H9 (cell line): Measurements from ENCODE around the gene MEGF8. TPM values are rescaled to one million over a fixed set of nuclear protein-coding genes. Genes with fewer than 3 reads are reported as not detected.

Source experiments
- DNase-seq: peaks from one replicate; pipeline ENCODE4 v3.0.0-alpha.2; 2017
- H2AFZ ChIP-seq: one replicate; pipeline ENCODE4 v1.6.1; 2013; ENCODE audit warnings: mild to moderate bottlenecking, low read length, control low read depth, moderate library complexity
- H2AK5ac ChIP-seq: 2 replicates; pipeline ENCODE4 v1.6.1; 2013; ENCODE audit warnings: low read length, control low read depth, mixed read lengths; ENCODE audit not compliant: insufficient read length
- H2BK120ac ChIP-seq: one replicate; pipeline ENCODE4 v1.6.1; 2013; ENCODE audit warnings: low read depth, mild to moderate bottlenecking, low read length, control low read depth, inconsistent platforms; ENCODE audit not compliant: poor library complexity, severe bottlenecking
- H2BK12ac ChIP-seq: 2 replicates; pipeline ENCODE4 v1.6.1; 2013; ENCODE audit warnings: low read length, control low read depth, mixed read lengths, low read depth; ENCODE audit not compliant: insufficient read length
- H2BK15ac ChIP-seq: 2 replicates; pipeline ENCODE4 v1.6.1; 2013; ENCODE audit warnings: low read depth, low read length, control low read depth
- H2BK20ac ChIP-seq: one replicate; pipeline ENCODE4 v1.6.1; 2013; ENCODE audit warnings: low read depth, mild to moderate bottlenecking, low read length, control low read depth, inconsistent platforms; ENCODE audit not compliant: poor library complexity, severe bottlenecking
- H2BK5ac ChIP-seq: 2 replicates; pipeline ENCODE4 v1.6.1; 2013; ENCODE audit warnings: low read length, control low read depth, mixed read lengths; ENCODE audit not compliant: insufficient read length
- H3K14ac ChIP-seq: 2 replicates; pipeline ENCODE4 v1.6.1; 2013; ENCODE audit warnings: low read length, control low read depth; ENCODE audit not compliant: insufficient read depth
- H3K18ac ChIP-seq: 2 replicates; pipeline ENCODE4 v1.6.1; 2013; ENCODE audit warnings: low read depth, mild to moderate bottlenecking, mixed read lengths, low read length, control low read depth; ENCODE audit not compliant: insufficient read length
- H3K23ac ChIP-seq: 2 replicates; pipeline ENCODE4 v1.6.1; 2013; ENCODE audit warnings: low read length, control low read depth, mixed read lengths, low read depth; ENCODE audit not compliant: insufficient read length
- H3K23me2 ChIP-seq: 2 replicates; pipeline ENCODE4 v1.6.1; 2013; ENCODE audit warnings: low read depth, mild to moderate bottlenecking, mixed read lengths, low read length, control low read depth; ENCODE audit not compliant: insufficient read length, poor library complexity, severe bottlenecking
- H3K27ac ChIP-seq: 2 replicates; pipeline ENCODE4 v1.5.1; 2013; ENCODE audit warnings: low read length, control low read depth, mixed read lengths, low read depth; ENCODE audit not compliant: insufficient read length
- H3K27me3 ChIP-seq: 2 replicates; pipeline ENCODE4 v1.6.1; 2013; ENCODE audit warnings: low read length, control low read depth, inconsistent platforms; ENCODE audit not compliant: insufficient read depth
- H3K4ac ChIP-seq: 2 replicates; pipeline ENCODE4 v1.6.1; 2013; ENCODE audit warnings: low read depth, mild to moderate bottlenecking, control low read depth, inconsistent platforms, low read length, moderate library complexity
- H3K4me1 ChIP-seq: 2 replicates; pipeline ENCODE4 v1.6.1; 2013; ENCODE audit warnings: low read length, control low read depth, inconsistent platforms; ENCODE audit not compliant: insufficient read depth
- H3K4me2 ChIP-seq: 2 replicates; pipeline ENCODE4 v1.6.1; 2013; ENCODE audit warnings: low read length, control low read depth, mixed read lengths; ENCODE audit not compliant: insufficient read length, insufficient read depth
- H3K56ac ChIP-seq: 2 replicates; pipeline ENCODE4 v1.6.1; 2013; ENCODE audit warnings: low read depth, mild to moderate bottlenecking, mixed read lengths, low read length, control low read depth; ENCODE audit not compliant: insufficient read length
- H3K79me1 ChIP-seq: 2 replicates; pipeline ENCODE4 v1.6.1; 2013; ENCODE audit warnings: low read depth, mild to moderate bottlenecking, moderate library complexity, low read length, control low read depth, inconsistent platforms; ENCODE audit not compliant: insufficient read depth, poor library complexity, severe bottlenecking
- H3K79me2 ChIP-seq: 2 replicates; pipeline ENCODE4 v1.6.1; 2013; ENCODE audit warnings: low read length, control low read depth, inconsistent platforms; ENCODE audit not compliant: insufficient read depth
- H3K9ac ChIP-seq: 2 replicates; pipeline ENCODE4 v1.6.1; 2013; ENCODE audit warnings: low read length, control low read depth, mixed read lengths; ENCODE audit not compliant: insufficient read length; ENCODE audit errors: extremely low read depth
- H3K9me3 ChIP-seq: one replicate; pipeline ENCODE4 v1.6.1; 2013; ENCODE audit warnings: low read depth, low read length, inconsistent platforms; ENCODE audit not compliant: control insufficient read depth
- H3T11ph ChIP-seq: one replicate; pipeline ENCODE4 v1.6.1; 2013; ENCODE audit warnings: mild to moderate bottlenecking, low read length, control low read depth, inconsistent platforms
- H4K20me1 ChIP-seq: one replicate; pipeline ENCODE4 v1.6.1; 2013; ENCODE audit not compliant: control insufficient read depth, insufficient read length, insufficient read depth
- H4K5ac ChIP-seq: 2 replicates; pipeline ENCODE4 v1.6.1; 2013; ENCODE audit warnings: low read depth, mild to moderate bottlenecking, mixed read lengths, low read length, control low read depth; ENCODE audit not compliant: insufficient read length
- H4K8ac ChIP-seq: replicated peaks from 2 replicates; pipeline ENCODE4 v1.6.1; 2013; ENCODE audit warnings: low read length, control low read depth, mixed read lengths, low read depth; ENCODE audit not compliant: insufficient read length
- H4K91ac ChIP-seq: 2 replicates; pipeline ENCODE4 v1.6.1; 2013; ENCODE audit warnings: low read depth, mild to moderate bottlenecking, moderate library complexity, mixed read lengths, low read length, control low read depth; ENCODE audit not compliant: insufficient read length
- H3K27ac Mint-ChIP-seq, 3 experiments: 2 replicates in 2 of 3; 3 replicates in 1 of 3; pipeline ENCODE4 v1.8.0; 2020 to 2021; ENCODE audit warnings: mixed read lengths in 3 of 3, mild to moderate bottlenecking in 1 of 3, moderate library complexity in 1 of 3
- H3K27me3 Mint-ChIP-seq: 2 replicates; pipeline ENCODE4 v1.8.0; 2021; ENCODE audit warnings: low read depth, mild to moderate bottlenecking, moderate library complexity, mixed read lengths
- H3K36me3 Mint-ChIP-seq, 3 experiments: 2 replicates in 2 of 3; 3 replicates in 1 of 3; pipeline ENCODE4 v1.8.0; 2020 to 2021; ENCODE audit warnings: low read depth in 3 of 3, mixed read lengths in 3 of 3; ENCODE audit not compliant: insufficient read depth in 1 of 3
- H3K4me1 Mint-ChIP-seq, 2 experiments: 2 replicates each; pipeline ENCODE4 v1.8.0; 2020; ENCODE audit warnings: mixed read lengths in 2 of 2
- H3K4me3 Mint-ChIP-seq, 2 experiments: 2 replicates in 1 of 2; 3 replicates in 1 of 2; pipeline ENCODE4 v1.8.0; 2020 to 2021; ENCODE audit warnings: mild to moderate bottlenecking in 2 of 2, mixed read lengths in 2 of 2, moderate library complexity in 1 of 2
- H3K9me3 Mint-ChIP-seq, 2 experiments: 2 replicates in 1 of 2; 3 replicates in 1 of 2; pipeline ENCODE4 v1.8.0; 2020; ENCODE audit warnings: mild to moderate bottlenecking in 2 of 2, mixed read lengths in 2 of 2, moderate library complexity in 1 of 2
- CTCF ChIP-seq: fragments of 200-600 bp; sonication (generic); conservative IDR thresholded peaks from 3 replicates; pipeline ENCODE4 v1.8.0; 2021; ENCODE audit warnings: antibody characterized with exemption, mild to moderate bottlenecking
- WGBS: extraction: QIAGEN DNeasy Blood & Tissue Kit; methylation state at CpG from one replicate; pipeline ENCODE4 v1.1.7; 2013; ENCODE audit warnings: missing lambda C conversion rate, low lambda C conversion rate, mixed read lengths; ENCODE audit not compliant: insufficient read length; ENCODE audit errors: extremely low coverage; 5-methylcytosine and 5-hydroxymethylcytosine counted together
- total RNA-seq: library from RNA; stranded (reverse); gene quantifications from 2 replicates; pipeline ENCODE4 v1.2.1, GENCODE V29; 2021

The MEGF8 gene
- total RNA-seq, 1 experiment from 2014 or later, result 28.4 TPM

GRCh38 chr19:42288881-42289555 lies 36.4 kb upstream of the MEGF8 start:
- H3K27ac Mint-ChIP-seq, result no peak overlapping the region

More at GRCh38 chr19:42288881-42289555, 36.4 kb upstream of the MEGF8 start:
- no peak for DNase-seq
- no peaks in the 10 kb centered on the region for H3K27me3 ChIP-seq
- H3K18ac ChIP-seq, result no peak overlapping the region
- H2AFZ ChIP-seq, result no peak overlapping the region
- H3K4me1 ChIP-seq, result no peaks in the 10 kb centered on the region
- no peaks in the 10 kb centered on the region for H4K20me1 ChIP-seq
- no peak overlapping the region for H3K4me2 ChIP-seq
- H2BK5ac ChIP-seq, result no peak overlapping the region
- no peak overlapping the region for H3K56ac ChIP-seq
- no peak overlapping the region for H3K4ac ChIP-seq
- no peak overlapping the region for H3K9ac ChIP-seq
- H3K27ac ChIP-seq, result no peak overlapping the region
- no peak overlapping the region for H3K14ac ChIP-seq
- H2BK120ac ChIP-seq, result no peak overlapping the region
- H3K23ac ChIP-seq, result no peak overlapping the region
- no peak overlapping the region for H2AK5ac ChIP-seq
- no peak overlapping the region for H4K91ac ChIP-seq
- WGBS, result no CpG with 5 or more reads among the region's 22 CpGs
- H3K27me3 Mint-ChIP-seq, result no peaks in the 10 kb centered on the region; the same call in 1 of the 2 replicates
- peaks cover 3% of the 10 kb centered on the region; the same call in 1 of the 2 replicates for H3K79me2 ChIP-seq
- peaks cover 11% of the 10 kb centered on the region for H3K79me1 ChIP-seq
- H4K5ac ChIP-seq, result no peak overlapping the region
- no peak overlapping the region for H3T11ph ChIP-seq
- peaks cover 22 to 61% (median 55%) of the 10 kb centered on the region in 3 experiments for H3K36me3 Mint-ChIP-seq
- no peak overlapping the region for H2BK20ac ChIP-seq
- H3K4me1 Mint-ChIP-seq, result peaks cover 14 to 44% of the 10 kb centered on the region in 2 experiments
- H4K8ac ChIP-seq, result no peak overlapping the region
- no peaks in the 10 kb centered on the region for H3K9me3 Mint-ChIP-seq
- TF ChIP-seq CTCF, result no peak
- no peak overlapping the region for H2BK12ac ChIP-seq
- H3K23me2 ChIP-seq, result peaks cover 8% of the 10 kb centered on the region
- no peaks in the 10 kb centered on the region for H3K9me3 ChIP-seq
- H3K4me3 Mint-ChIP-seq, result no peak overlapping the region
- H2BK15ac ChIP-seq, result no peak overlapping the region
